ENCODE measurements around the gene TRIM26. TPM values are rescaled to one million over a fixed set of nuclear protein-coding genes. Genes with fewer than 3 reads are reported as not detected.

TRIM26 gene, protein sequence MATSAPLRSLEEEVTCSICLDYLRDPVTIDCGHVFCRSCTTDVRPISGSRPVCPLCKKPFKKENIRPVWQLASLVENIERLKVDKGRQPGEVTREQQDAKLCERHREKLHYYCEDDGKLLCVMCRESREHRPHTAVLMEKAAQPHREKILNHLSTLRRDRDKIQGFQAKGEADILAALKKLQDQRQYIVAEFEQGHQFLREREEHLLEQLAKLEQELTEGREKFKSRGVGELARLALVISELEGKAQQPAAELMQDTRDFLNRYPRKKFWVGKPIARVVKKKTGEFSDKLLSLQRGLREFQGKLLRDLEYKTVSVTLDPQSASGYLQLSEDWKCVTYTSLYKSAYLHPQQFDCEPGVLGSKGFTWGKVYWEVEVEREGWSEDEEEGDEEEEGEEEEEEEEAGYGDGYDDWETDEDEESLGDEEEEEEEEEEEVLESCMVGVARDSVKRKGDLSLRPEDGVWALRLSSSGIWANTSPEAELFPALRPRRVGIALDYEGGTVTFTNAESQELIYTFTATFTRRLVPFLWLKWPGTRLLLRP
- 36.1 and 48.0 TPM in 2 replicates for total RNA-seq

GRCh38 chr6:30212865-30213666 lies at the start of gene TRIM26:
TSS of gene TRIM26 (minus strand) at chr6:30213406. CDS start at chr6:30199103, 14,303 bp downstream.

DNA sequence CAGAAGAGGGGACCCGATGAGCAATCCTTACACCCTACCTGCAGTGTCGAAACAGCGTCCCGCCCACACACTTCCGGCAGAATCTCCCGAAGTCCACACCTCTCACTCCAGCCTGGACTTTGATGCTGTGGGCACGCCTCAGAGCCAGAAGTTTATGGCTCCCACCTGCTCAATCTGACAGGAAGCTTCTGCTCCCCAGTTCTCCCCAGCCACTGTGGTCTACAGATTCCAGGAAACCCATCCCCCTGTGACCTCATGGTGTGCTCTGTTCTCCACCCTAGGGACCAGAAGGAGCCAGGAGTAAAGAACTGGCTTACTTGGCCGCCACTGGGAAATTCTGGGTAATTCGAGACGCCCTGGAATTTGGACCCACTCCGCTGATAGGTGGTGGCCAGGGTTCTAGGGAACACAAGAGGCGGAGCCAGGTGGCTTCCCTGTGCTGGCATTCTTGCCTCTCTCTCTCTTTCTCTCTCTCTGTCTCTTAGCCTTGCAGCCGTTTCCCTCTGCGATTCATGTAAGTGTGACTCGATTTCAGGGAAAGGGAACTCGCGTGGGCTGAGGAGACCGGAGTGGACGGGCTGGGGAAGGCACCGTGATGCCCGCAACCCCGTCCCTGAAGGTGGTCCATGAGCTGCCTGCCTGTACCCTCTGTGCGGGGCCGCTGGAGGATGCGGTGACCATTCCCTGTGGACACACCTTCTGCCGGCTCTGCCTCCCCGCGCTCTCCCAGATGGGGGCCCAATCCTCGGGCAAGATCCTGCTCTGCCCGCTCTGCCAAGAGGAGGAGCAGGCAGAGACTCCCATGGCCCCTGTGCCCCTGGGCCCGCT lies 49.9 kb downstream of the TRIM26 start, which contains the start of gene TRIM15:
Gene TRIM15 (plus strand): TSS at position 457 of the 828 bp plus-strand sequence. CDS start 139 bp downstream, at position 596.

GRCh38 chr6:30160785-30161531 lies 52.2 kb downstream of the TRIM26 start, which contains the start of gene TRIM10:
TSS of gene TRIM10 (minus strand) at chr6:30161211. CDS start at chr6:30160858, 353 bp downstream.

GRCh38 chr6:30135757-30136156 lies 77.4 kb downstream of the TRIM26 start, which contains the start of gene TRIM40:
TSS of gene TRIM40 (plus strand) at chr6:30136140. CDS start at chr6:30137037, 897 bp downstream.

Other genes with a start within 250 kb of the TRIM26 start
- 21.6 and 23.9 TPM in 2 replicates for gene POLR1H, start 152.1 kb downstream of the TRIM26 start, total RNA-seq
- 31.4 and 49.2 TPM in 2 replicates for gene PPP1R11, start 146.2 kb downstream of the TRIM26 start, total RNA-seq
- gene RNF39, start 137.6 kb downstream of the TRIM26 start, total RNA-seq, result 0.65 and 1.2 TPM in 2 replicates
- gene TRIM31, start 100.3 kb downstream of the TRIM26 start, total RNA-seq, result under 0.01 and 0.11 TPM in 2 replicates
- not detected in 2 replicates for gene TRIM40, start 77.3 kb downstream of the TRIM26 start, total RNA-seq
- not detected in 2 replicates for gene TRIM10, start 52.2 kb downstream of the TRIM26 start, total RNA-seq
- not detected in 2 replicates for gene TRIM15, start 49.9 kb downstream of the TRIM26 start, total RNA-seq
- 14.9 and 18.0 TPM in 2 replicates for gene TRIM39, start 113.5 kb upstream of the TRIM26 start, total RNA-seq
- gene RPP21, start 131.8 kb upstream of the TRIM26 start, total RNA-seq, result 19.2 and 47.5 TPM in 2 replicates